Activated T-cell treated with anti-CD3 and anti-CD28 coated beads, Interleukin-2, amount 50 U/mL, for 72 hours (primary cell): Measurements from ENCODE around the gene ACADM. TPM values are rescaled to one million over a fixed set of nuclear protein-coding genes. Genes with fewer than 3 reads are reported as not detected.
A peak's percentile ranks its signal among the peaks of the same experiment; 100 is the strongest.
"Not testable (repeated sequence)": the region's sequence is repeated elsewhere in the genome, so short reads cannot be mapped to it uniquely, and the experiment has no call there.

Experiments used
- ATAC-seq, 2 donors: fragments of 150-1000 bp; cut with Tn5 transposase; replicated peaks in 1 of 2; 2 replicates each; pipeline ENCODE4 v1.10.0; 2021; ENCODE audit warnings: moderate library complexity in 2 of 2, mild to moderate bottlenecking in 1 of 2
- DNase-seq, 2 donors: peaks; one replicate each; pipeline ENCODE4 v3.0.0; 2021 to 2022; ENCODE audit warnings: mixed read lengths in 1 of 2
- H3K27ac Mint-ChIP-seq: one replicate; pipeline ENCODE4 v1.8.0; 2022; ENCODE audit warnings: mild to moderate bottlenecking, moderate library complexity, mixed read lengths
- H3K27me3 Mint-ChIP-seq: one replicate; pipeline ENCODE4 v1.8.0; 2022; ENCODE audit warnings: low read depth, mixed read lengths
- H3K36me3 Mint-ChIP-seq, 2 donors: one replicate each; pipeline ENCODE4 v1.8.0; 2022; ENCODE audit warnings: mixed read lengths in 2 of 2, mild to moderate bottlenecking in 1 of 2; ENCODE audit not compliant: insufficient read depth in 2 of 2
- H3K4me1 Mint-ChIP-seq: one replicate; pipeline ENCODE4 v1.8.0; 2022; ENCODE audit warnings: low read depth, mixed read lengths
- H3K4me3 Mint-ChIP-seq, 2 donors: one replicate each; pipeline ENCODE4 v1.8.0; 2022; ENCODE audit warnings: mild to moderate bottlenecking in 2 of 2, mixed read lengths in 2 of 2, moderate library complexity in 2 of 2
- H3K9me3 Mint-ChIP-seq, 2 donors: one replicate each; pipeline ENCODE4 v1.8.0; 2022; ENCODE audit warnings: mixed read lengths in 2 of 2
- total RNA-seq, 2 donors: library from RNA; stranded (reverse); gene quantifications; one replicate each; pipeline ENCODE4 v1.2.3, GENCODE V29; 2022

The ACADM gene
- 10 to 100 TPM; 43.1 to 48.9 TPM for total RNA-seq

GRCh38 chr1:75724472-75725022 lies at the start of gene ACADM:
Gene ACADM (plus strand): TSS chr1:75724709. CDS start chr1:75724788, 79 bp downstream.
- H3K9me3 Mint-ChIP-seq: peaks cover 0 to 2% of the 10 kb centered on the region in 2 donors
- DNase-seq (peak; percentile 91 to 93), ATAC-seq (peak; percentile 94 to 96)
- peak within 1 kb of the TSS; percentile 98 for H3K27ac Mint-ChIP-seq
- H3K27me3 Mint-ChIP-seq: no peaks in the 10 kb centered on the region
- H3K4me3 Mint-ChIP-seq: peak within 1 kb of the TSS; percentile 95 to 97
- peaks cover 55% of the 10 kb centered on the region for H3K4me1 Mint-ChIP-seq
- H3K36me3 Mint-ChIP-seq: peaks cover 2 to 4% of the 10 kb centered on the region in 2 donors

- DNase-seq: no peak
- no peak overlapping the region for H3K4me3 Mint-ChIP-seq
- H3K4me1 Mint-ChIP-seq: no peaks in the 10 kb centered on the region
- H3K9me3 Mint-ChIP-seq: peaks cover 0 to 1% of the 10 kb centered on the region in 2 donors
- no peak for ATAC-seq
- no peaks in the 10 kb centered on the region for H3K27me3 Mint-ChIP-seq
- H3K27ac Mint-ChIP-seq: no peak overlapping the region
- H3K36me3 Mint-ChIP-seq: no peaks in the 10 kb centered on the region
Observed at GRCh38 chr1:75677443-75677842, 47.1 kb upstream of the ACADM start.

GRCh38 chr1:75677964-75678363 lies 46.5 kb upstream of the ACADM start:
- H3K4me1 Mint-ChIP-seq, DNase-seq, H3K27ac Mint-ChIP-seq, H3K4me3 Mint-ChIP-seq, ATAC-seq, H3K27me3 Mint-ChIP-seq, H3K9me3 Mint-ChIP-seq, H3K36me3 Mint-ChIP-seq: not testable (repeated sequence)

GRCh38 chr1:75690547-75690946 lies 34.0 kb upstream of the ACADM start:
- Mint-ChIP-seq H3K4me3 (no peak overlapping the region), H3K9me3 (peaks cover 0 to 5% of the 10 kb centered on the region in 2 donors), H3K27ac (no peak overlapping the region), H3K27me3 (peaks cover 3% of the 10 kb centered on the region), H3K36me3 (no peaks in the 10 kb centered on the region), H3K4me1 (no peaks in the 10 kb centered on the region)
- DNase-seq (no peak), ATAC-seq (no peak)

GRCh38 chr1:75693551-75693950 lies 31.0 kb upstream of the ACADM start:
- H3K27ac Mint-ChIP-seq: no peak overlapping the region
- no peaks in the 10 kb centered on the region for H3K36me3 Mint-ChIP-seq
- H3K4me1 Mint-ChIP-seq: no peaks in the 10 kb centered on the region
- no peaks in the 10 kb centered on the region for H3K27me3 Mint-ChIP-seq
- no peak for DNase-seq
- H3K4me3 Mint-ChIP-seq: no peak overlapping the region
- ATAC-seq: no peak
- peaks cover 0 to 3% of the 10 kb centered on the region in 2 donors for H3K9me3 Mint-ChIP-seq

GRCh38 chr1:75696000-75696399 lies 28.5 kb upstream of the ACADM start:
- Mint-ChIP-seq H3K36me3 (peaks cover 0 to 1% of the 10 kb centered on the region in 2 donors), H3K27me3 (no peaks in the 10 kb centered on the region), H3K4me3 (no peak overlapping the region), H3K27ac (no peak overlapping the region), H3K4me1 (no peaks in the 10 kb centered on the region), H3K9me3 (no peaks in the 10 kb centered on the region)
- DNase-seq (no peak), ATAC-seq (no peak)

- H3K27me3 Mint-ChIP-seq: peaks cover 6% of the 10 kb centered on the region
- no peaks in the 10 kb centered on the region for H3K4me1 Mint-ChIP-seq
Observed at GRCh38 chr1:75707191-75707590, 17.3 kb upstream of the ACADM start.

GRCh38 chr1:75708910-75709309 lies 15.6 kb upstream of the ACADM start:
- DNase-seq (no peak), ATAC-seq (no peak)
- Mint-ChIP-seq H3K36me3 (no peaks in the 10 kb centered on the region), H3K27me3 (peaks cover 6% of the 10 kb centered on the region), H3K9me3 (no peaks in the 10 kb centered on the region), H3K4me3 (no peak overlapping the region), H3K4me1 (no peaks in the 10 kb centered on the region), H3K27ac (no peak overlapping the region)

More at GRCh38 chr1:75707191-75707590, 17.3 kb upstream of the ACADM start:
- H3K4me3 Mint-ChIP-seq: no peak overlapping the region
- no peaks in the 10 kb centered on the region for H3K36me3 Mint-ChIP-seq
- H3K9me3 Mint-ChIP-seq: no peaks in the 10 kb centered on the region
- DNase-seq: no peak
- no peak overlapping the region for H3K27ac Mint-ChIP-seq
- ATAC-seq: no peak

- Mint-ChIP-seq H3K27me3 (peaks cover 6% of the 10 kb centered on the region), H3K27ac (no peak overlapping the region), H3K4me3 (no peak overlapping the region), H3K36me3 (no peaks in the 10 kb centered on the region), H3K4me1 (no peaks in the 10 kb centered on the region), H3K9me3 (no peaks in the 10 kb centered on the region)
- DNase-seq (no peak), ATAC-seq (no peak)
Observed at GRCh38 chr1:75710832-75711231, 13.7 kb upstream of the ACADM start.

GRCh38 chr1:75711846-75712245 lies 12.7 kb upstream of the ACADM start:
- H3K4me1 Mint-ChIP-seq: no peaks in the 10 kb centered on the region
- peaks cover 6% of the 10 kb centered on the region for H3K27me3 Mint-ChIP-seq

GRCh38 chr1:75712306-75712705 lies 12.2 kb upstream of the ACADM start:
- DNase-seq: no peak
- H3K27me3 Mint-ChIP-seq: peaks cover 6% of the 10 kb centered on the region
- no peaks in the 10 kb centered on the region for H3K9me3 Mint-ChIP-seq
- H3K36me3 Mint-ChIP-seq: no peaks in the 10 kb centered on the region
- H3K27ac Mint-ChIP-seq: no peak overlapping the region
- no peak for ATAC-seq
- no peak overlapping the region for H3K4me3 Mint-ChIP-seq
- H3K4me1 Mint-ChIP-seq: no peaks in the 10 kb centered on the region

More at GRCh38 chr1:75711846-75712245, 12.7 kb upstream of the ACADM start:
- DNase-seq (no peak), ATAC-seq (no peak)
- Mint-ChIP-seq H3K4me3 (no peak overlapping the region), H3K27ac (no peak overlapping the region), H3K9me3 (no peaks in the 10 kb centered on the region), H3K36me3 (no peaks in the 10 kb centered on the region)

- no peak for ATAC-seq
- DNase-seq: no peak
- H3K4me1 Mint-ChIP-seq: peaks cover 27% of the 10 kb centered on the region
- peaks cover 0 to 2% of the 10 kb centered on the region in 2 donors for H3K9me3 Mint-ChIP-seq
- H3K27ac Mint-ChIP-seq: no peak overlapping the region
- H3K4me3 Mint-ChIP-seq: no peak overlapping the region
- peaks cover 2% of the 10 kb centered on the region in 2 donors for H3K36me3 Mint-ChIP-seq
- no peaks in the 10 kb centered on the region for H3K27me3 Mint-ChIP-seq
Observed at GRCh38 chr1:75719810-75720209, 4.7 kb upstream of the ACADM start.

- no peak for DNase-seq
- no peaks in the 10 kb centered on the region for H3K27me3 Mint-ChIP-seq
- ATAC-seq: no peak
- H3K9me3 Mint-ChIP-seq: peaks cover 0 to 2% of the 10 kb centered on the region in 2 donors
- H3K4me1 Mint-ChIP-seq: peaks cover 29% of the 10 kb centered on the region
- no peak overlapping the region for H3K27ac Mint-ChIP-seq
- H3K4me3 Mint-ChIP-seq: no peak overlapping the region
- peaks cover 2% of the 10 kb centered on the region in 2 donors for H3K36me3 Mint-ChIP-seq
Observed at GRCh38 chr1:75720325-75720724, 4.2 kb upstream of the ACADM start.

GRCh38 chr1:75720820-75721219 lies 3.7 kb upstream of the ACADM start:
- no peak overlapping the region for H3K27ac Mint-ChIP-seq
- ATAC-seq: no peak
- H3K36me3 Mint-ChIP-seq: peaks cover 2% of the 10 kb centered on the region in 2 donors
- H3K9me3 Mint-ChIP-seq: peaks cover 0 to 2% of the 10 kb centered on the region in 2 donors
- no peaks in the 10 kb centered on the region for H3K27me3 Mint-ChIP-seq
- no peak overlapping the region for H3K4me3 Mint-ChIP-seq
- no peak for DNase-seq
- H3K4me1 Mint-ChIP-seq: peaks cover 34% of the 10 kb centered on the region
